GM21528 (cell line): ENCODE data around the gene C17orf107.
"Not testable (repeated sequence)": the region's sequence is repeated elsewhere in the genome, so short reads cannot be mapped to it uniquely, and the experiment has no call there.

Experiments used
- ATAC-seq: cut with Tn5 transposase; IDR thresholded peaks from one replicate; pipeline ENCODE4 v1.9.1; 2021; ENCODE audit warnings: mild to moderate bottlenecking, moderate library complexity; ENCODE audit not compliant: unreplicated experiment, low FRiP score

Gene C17orf107

DNA sequence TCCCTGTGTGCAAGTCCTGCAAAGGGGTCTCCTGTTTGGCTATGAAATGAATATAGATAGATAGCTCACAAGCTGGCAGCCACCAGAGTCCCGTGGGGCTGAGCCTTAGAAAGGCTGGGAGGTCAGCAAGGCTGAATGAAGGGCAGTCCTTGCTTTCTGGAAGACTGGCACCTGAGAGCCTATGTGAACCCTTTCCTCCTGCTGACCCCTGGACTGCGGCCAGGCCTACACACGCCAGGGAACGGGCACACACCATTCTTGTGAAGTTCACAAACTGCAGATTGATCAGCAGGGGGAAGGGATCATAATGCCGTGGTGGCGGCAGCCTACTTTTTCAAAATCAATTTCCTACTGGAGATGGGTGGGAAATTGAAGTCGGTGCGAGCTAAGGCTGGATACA is 985 bp upstream of the C17orf107 start:
- ATAC-seq: no peak

DNA sequence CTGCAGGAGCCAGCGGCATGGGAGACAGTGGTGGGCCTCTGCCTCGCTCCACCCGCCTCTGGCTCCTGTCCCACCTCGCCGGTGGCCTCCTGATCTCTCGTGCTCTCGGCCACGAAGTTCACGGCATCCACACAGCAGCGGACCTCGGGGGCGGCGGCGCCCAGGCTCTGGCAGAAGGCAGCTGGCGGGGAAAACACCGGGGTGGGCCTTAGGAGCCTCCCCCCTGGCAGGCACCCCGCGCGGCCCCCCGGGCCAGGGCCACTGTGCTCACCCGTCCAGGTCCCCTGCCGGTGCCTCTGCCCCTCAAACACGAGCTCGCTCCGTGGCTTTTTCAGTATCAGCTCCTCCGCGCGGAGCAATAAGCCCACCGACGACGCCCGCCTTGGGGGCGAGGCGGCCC is 409 bp upstream of the C17orf107 start:
- peak; percentile 3 for ATAC-seq

DNA sequence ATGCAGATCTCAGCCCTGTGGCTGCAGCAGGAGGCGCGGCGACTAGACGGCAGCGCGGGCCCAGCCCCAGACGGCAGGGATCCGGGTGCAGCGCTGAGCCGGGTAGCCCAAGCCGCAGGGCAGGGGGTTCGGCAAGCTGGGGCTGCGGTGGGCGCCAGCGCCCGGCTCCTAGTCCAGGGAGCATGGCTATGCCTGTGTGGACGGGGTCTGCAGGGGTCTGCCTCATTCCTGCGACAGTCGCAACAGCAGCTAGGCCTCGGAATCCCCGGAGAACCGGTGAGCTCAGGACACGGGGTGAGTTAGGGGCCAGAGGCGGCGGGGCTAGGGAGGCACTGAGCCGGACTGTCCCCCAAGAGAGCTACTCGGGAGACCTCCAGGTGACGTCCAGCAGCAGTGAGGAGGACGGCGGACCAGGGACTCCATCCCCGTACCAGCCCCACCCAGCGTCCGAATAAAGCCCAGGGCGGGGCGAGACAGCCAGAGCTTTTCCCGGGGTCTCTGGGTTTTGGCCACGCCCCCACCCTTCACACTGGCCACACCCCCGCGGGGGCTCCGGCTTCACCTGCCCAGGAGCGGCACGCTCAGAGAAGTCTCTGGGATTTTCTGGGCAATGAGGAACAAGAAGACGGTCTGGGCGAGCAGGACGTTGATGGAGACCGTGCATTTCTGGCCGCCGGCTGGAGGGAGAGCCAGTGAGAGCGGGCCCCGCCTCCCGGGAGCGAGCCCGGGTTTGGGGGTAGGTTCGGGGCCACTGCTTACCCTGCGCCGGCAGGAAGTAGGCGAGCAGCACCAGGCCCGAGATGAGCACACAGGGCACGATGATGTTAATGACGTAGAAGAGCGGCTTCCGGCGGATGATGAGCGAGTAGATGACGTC is 1.1 kb downstream of the C17orf107 start:
- ATAC-seq: no peak

DNA sequence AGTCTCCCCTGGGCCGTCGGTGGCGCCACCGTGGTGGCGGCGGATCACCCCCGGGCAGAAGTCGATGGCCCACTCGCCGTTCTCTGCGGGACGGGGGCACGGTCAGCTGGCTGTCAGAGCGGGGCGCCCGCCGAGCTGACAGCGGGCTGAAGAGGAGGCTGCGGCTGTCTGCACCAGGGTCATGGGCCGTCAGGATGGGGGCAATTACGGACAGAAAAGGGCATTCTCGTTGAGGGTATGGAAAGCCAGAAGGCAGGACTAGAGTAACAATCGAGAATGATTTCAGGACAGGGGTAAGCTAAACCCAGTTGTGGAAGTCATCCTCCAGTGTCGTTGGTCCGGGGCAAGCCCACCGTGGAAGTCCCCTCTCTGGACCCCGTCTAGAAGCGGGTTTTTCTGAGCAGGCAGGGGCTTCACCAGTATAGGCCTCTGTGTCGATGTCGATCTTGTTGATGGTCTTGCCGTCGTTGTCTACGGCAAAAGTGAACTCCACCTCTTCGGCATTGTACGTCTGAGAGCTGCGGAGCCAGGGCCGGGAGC is 1.8 kb downstream of the C17orf107 start:
- no peak for ATAC-seq

DNA sequence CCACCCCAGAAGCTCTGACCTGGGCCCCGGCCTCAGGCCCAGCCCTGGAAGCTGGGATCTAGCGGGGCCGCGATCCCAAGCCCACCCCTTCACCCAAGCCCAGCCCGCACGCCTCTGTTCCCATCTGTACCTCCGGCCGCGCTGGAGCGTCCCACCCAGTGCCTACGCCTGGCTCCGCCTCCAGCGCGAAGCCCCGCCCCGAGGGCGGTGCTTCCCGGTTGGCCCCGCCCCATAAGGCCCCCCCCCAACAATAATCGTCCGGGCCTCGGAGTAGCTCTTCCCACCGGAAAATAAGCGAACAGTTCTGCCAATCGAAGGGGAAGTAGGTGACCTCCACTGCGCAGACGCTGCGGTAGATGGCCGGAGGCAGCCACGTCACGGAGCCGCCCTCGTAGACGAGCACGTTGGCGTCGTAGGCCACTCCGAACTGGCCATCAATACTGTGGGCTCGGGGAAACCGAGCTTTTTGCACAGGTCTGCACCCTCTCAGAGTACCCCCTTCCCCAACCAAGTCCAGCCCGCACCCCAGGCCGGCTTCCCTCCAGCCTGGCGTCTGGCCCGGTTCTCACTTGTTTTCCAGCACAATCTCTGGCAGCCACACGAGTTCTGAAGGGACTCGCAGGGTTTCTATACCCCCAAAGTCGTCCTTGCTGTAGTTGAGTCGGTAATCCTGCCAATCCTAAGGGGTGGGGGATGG is 2.5 kb downstream of the C17orf107 start:
- ATAC-seq: no peak

DNA sequence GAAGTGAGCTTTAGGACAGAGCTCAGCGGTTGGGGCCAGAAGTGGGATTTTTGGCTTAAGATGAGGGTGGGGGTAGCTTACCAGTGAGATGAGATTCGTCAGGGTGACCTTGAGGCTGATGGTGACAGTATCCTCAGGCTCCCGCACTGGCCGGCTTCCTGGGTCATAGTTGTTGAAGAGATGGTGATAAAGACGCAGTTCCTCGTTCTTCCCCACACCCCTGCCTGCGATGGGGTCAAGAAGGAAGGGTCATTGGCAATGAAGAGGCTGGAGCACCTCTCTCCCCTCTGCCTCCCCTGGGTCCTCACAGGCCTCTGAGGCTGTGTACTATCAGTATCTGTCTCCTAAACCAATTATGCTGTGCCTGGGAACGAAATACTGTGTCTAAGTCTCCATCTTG is 3.2 kb downstream of the C17orf107 start:
- no peak for ATAC-seq

DNA sequence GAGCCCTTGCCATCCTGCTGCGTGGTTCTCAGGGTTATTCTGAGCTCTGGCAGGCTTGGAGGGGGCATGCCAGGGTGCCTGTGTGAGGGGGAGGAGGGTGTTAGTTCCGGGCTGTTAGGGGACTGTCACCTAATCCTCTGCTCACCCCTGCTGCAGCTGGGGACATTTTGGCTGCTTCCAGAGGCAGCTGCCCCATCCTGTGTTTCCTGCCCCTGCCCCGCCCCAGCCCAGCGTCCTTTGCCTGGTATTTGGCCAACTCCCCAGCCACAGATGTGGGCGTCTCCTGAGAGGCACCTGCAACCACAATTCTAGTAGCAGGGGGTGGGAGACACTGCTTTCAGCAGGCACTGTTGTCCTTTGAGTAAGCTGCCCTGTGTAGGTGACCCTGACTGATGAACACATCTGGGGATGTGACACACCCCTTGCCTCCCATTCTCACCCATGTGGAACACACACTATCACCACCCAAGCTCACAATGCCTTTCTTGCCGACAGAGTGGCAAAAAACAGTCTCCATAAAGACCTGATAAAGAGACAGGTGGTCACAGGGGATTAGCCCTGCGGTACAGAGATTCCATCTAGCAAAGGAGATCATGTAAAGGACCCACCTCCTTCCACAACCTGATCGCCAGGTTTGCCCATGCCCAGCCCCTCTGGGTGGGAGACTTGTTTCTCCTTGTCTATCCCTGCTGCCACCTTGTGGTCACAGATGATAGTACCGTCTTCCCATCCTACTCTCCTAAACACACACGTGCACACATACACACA is 3.9 kb downstream of the C17orf107 start, which contains the start of gene CHRNE:
CHRNE (minus strand) TSS at position 48 of the 768 bp plus-strand sequence; CDS start at position 13, 35 bp downstream.
- ATAC-seq: no peak

DNA sequence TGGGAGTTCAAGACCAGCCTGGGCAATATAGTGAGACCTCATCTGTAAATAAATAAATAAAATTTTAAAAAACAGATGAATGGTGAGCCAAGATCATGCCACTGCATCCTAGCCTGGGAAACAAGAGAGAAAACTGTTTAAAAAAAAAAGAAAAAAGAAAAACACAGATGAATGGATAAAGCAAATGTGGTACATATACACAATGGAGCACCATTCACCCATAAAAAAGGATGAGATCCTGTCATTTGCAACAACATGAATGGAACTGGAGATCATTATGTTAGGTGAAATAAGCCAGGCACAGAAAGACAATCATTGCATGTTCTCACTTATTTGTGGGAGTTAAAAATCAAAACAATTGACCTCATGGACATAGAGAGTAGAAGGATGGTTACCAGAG is 7.3 kb downstream of the C17orf107 start:
- ATAC-seq: not testable (repeated sequence)

DNA sequence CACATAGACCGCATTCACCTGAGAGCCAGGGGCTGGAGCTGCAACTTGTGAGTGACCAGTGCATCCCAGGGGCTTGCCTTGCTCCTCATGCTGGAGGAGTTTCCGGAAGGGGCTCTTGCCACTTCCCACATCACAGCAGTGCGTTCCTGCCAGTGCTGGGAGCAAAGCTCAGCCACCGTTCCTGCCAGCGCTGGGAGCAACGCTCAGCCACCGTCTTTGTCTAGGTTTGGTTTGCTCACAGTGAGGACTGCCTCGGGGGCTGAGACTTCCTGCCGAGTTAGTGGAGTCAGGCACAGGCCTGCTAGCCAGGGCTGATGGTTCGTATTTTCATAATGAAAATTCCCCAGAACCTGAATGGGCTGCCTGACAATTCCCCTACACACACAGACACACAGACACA is 9.0 kb downstream of the C17orf107 start:
- no peak for ATAC-seq

DNA sequence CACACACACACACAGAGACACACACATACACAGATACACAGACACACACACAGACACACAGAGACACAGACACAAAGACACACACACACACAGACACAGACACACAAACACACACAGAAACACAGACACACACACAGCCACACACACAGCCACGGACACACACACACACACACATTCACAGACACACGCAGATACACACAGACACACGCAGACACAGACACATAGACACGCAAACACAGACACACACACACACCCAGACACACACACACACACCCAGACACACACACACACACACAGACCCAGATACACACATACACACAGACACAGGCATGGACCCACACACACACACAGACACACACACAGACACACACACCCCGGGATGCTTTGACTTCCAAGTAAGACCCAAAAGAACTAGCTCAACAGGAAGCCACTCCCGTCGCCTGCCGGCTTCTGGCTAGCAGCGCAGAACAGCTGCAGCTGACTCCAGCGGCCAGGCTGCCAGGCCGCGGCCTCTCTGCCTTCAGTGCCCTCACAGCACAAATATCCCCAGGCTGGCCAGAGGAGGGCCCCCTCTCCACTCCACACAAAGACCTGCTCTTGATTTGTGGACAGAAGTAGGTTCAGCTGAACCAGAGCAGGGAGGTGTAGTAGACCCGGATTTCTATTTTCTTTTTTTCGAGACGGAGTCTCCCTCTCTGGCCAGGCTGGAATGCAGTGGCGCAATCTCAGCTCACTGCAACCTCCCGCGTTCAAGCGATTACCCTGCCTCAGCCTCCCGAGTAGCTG is 9.6 kb downstream of the C17orf107 start:
- no peak for ATAC-seq

DNA sequence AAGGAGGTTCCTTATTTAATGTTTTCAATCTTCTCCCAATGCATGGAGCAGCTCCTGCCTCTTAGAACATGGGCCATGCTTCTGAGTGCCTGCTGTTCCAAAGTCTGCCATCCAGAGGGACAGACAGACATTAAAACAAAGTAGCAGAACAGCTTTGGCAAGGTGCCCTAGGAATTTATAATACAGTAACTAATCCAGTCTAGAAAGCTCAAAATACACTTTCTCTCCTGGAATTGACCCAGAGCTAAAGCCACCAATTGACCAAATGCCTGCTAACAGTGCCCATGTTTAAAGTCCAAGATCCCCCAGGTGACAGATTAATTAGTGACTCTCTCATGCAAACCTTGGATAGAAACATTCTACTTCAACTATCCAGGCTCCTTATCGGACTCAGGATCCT is 14.7 kb downstream of the C17orf107 start:
- no peak for ATAC-seq

DNA sequence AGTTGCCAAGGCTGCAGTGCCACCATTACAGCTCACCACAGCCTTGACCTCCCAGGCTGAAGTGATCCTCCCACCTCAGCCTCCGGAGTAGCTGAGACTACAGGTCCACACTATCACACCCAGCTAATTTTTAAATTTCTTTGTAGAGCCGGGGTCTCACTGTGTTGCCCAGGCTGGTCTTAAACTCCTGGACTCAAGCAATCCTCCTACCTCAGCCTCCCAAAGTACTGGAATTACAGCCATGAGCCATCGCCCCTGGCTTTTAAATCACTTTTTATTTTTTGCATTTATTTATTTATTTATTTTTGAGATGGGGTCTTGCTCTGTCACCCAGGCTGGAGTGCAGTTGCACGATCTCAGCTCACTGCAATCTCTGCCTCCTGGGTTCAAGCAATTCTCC is 15.2 kb downstream of the C17orf107 start:
- not testable (repeated sequence) for ATAC-seq

DNA sequence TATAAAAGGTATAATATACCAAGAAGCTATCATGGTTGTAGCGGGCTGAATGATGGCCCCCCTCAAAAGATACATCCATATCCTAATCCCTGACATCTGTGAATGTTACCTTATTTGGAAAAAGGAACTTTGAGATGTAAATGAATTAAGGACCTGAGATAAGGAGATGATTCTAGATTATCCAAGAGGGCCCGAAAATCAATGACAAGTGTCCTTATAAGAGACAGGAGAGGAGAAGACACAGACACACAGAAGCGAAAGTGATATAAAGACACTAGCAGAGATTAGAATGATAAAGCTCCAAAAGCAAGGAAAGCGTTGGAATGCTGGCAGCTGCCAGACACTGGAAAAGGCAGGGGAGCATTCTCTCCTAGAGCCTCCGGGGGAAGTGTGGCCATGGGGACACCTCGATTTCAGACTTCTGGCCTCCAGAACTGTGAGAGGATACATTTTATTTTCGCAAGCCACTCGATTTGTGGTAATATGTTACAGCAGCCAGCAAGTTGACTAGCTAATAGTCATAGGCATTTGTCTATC is 20.2 kb downstream of the C17orf107 start:
- ATAC-seq: no peak

DNA sequence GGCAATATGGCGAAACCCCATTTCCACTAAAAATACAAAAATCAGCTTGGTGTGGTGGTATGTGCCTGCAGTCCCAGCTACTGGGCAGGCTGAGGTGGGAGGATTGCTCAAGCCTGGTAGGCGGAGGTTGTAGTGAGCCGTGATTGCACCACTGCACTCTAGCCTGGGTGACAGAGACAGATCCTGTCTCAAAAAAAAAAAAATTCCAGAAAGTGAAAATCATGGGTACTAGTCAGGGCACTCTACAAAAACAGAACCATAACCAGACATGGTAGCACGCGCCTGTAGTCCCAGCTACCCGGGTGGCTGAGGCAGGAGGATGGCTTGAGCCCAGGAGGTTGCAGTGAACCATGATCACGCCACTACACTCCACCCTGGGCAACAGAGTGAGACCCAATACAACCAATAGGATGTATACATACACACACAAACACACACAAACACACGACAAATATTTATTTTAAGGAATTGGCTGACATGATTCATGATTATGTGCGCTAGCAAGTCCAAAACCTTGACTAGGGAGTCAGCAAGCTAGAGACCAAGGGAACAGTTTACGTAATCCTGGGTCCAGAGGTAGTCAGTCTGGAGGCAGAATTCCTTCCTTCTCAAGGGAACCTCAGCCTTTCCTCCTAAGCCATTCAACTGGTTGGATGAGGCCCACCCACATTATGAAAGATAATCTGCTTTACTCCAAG is 21.2 kb downstream of the C17orf107 start:
- no peak for ATAC-seq

DNA sequence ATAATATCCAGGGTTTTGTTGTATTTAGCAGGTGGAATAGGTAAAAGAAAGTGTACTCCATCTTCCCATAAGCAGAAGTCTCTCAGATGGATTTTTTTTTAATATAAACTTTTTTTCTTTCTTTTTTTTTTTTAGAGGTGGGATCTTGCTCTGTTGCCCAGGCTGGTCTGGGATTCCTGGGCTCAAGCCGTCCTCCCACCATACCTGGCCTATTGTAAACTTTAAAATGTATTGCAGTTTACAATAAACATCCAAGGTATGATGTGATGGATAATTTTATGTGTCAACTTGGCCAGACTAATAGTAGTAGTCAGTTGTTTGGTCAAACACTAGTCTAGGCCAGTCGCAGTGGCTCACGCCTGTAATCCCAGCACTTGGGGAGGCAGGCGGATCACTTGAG is 22.0 kb downstream of the C17orf107 start:
- no peak for ATAC-seq

DNA sequence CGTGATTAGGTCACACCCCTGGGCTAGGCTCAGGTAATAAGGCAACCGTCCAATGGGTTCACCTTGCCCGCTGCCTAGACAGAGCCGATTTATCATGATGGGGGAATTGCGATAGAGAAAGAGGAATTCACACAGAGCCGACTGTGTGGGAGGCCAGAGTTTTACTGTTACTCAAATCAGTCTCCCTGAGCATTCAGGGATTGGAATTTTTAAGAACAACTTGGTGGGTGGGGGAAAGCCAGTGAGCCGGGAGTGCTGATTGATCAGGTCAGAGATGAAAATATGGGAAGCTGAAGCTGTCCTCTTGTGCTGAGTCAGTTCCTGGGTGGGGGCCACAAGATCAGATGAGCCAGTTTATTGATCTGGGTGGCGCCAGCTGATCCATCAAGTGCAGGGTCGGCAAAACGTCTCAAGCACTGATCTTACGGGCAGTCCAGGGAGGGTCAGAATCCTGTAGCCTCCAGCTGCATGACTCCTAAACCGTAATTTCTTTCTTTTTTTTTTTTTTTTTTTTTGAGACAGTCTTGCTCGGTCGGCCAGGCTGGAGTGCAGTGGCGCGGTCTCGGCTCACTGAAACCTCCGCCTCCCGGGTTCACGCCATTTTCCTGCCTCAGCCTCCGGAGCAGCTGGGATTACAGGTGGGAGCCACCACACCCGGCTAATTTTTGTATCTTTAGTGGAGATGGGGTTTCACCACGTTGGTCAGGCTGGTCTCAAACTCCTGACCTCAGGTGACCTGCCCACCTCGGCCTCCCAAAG is 27.4 kb downstream of the C17orf107 start:
- ATAC-seq: not testable (repeated sequence)

DNA sequence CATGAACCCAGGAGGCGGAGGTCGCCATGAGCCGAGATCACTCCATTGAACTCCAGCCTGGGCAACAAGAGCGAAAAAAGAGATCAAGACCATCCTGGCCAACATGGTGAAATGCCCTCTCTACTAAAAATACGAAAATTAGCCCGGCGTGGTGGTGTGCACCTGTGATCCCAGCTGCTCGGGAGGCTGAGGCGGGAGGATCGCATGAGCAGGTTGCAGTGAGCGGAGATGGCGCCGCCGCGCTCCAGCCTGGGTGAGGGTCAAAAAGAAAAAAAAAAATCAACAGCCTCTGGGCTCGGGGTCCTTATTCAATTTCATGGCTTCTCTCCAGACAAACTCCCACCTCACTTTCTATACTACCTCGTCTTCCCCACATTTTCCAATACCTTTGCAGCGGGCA is 29.5 kb downstream of the C17orf107 start:
- no peak for ATAC-seq

DNA sequence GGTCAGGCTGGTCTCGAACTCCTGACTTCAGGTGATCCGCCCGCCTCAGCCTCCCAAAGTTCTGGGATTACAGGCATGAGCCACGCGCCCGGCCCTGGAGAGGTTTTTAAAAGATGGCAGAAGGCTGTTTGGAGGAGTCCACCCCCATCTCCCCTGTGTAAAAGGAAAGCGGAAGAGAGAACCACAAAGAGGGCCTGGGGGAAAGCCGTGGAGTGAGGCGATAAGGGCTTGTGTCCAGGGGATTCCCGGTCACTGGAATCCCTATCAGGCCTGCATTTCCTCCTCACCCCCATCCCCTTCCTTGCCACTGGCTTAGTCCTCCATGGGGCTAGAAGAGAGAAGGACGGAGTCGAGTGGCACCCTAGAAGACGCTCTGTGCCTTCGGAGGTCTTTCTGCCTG is 32.6 kb downstream of the C17orf107 start, which contains the start of gene GP1BA:
GP1BA (plus strand) TSS at position 315 of the 400 bp plus-strand sequence. CDS start 328 bp downstream, outside the sequence.
- ATAC-seq: no peak
